ENCODE results near the gene KSR1. TPM values are rescaled to one million over a fixed set of nuclear protein-coding genes. Genes with fewer than 3 reads are reported as not detected.
A peak's percentile ranks its signal among the peaks of the same experiment; 100 is the strongest.

The KSR1 gene
- total RNA-seq, 1 donor from 2014 or later, result 60.2 TPM

DNA sequence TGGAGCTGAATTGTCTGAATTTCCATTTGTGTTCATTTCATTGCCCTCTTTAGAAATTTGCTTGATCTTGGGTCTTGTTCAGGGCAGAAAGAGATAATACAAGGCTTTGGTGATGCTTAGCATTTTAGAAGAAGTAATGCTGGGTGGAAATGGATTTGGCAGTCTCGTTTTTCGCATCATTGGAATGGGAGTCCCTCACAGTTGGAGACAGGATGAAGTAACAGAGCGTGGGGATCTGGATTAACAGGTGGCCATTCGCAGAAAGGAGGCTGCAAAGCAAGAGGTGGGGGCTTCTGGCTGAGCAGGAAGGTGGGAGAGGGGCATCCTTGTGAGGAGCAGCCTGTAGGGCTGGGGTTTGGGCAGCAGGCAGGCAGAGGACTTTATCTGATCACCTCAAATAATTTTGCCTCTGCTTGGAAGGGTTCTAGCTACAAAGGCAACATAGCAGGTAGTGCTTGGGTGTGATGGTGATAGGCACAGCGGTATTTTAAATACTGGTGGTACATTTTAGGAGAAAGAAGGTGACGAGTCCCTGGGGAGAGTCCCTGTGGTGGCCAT, 17.0 kb downstream of the KSR1 start:
- no peak for DNase-seq (ENCODE audit: low spot score)

GRCh38 chr17:27473748-27474609, 17.7 kb downstream of the KSR1 start:
- DNase-seq (ENCODE audit: low spot score), result peak; percentile 54

DNA sequence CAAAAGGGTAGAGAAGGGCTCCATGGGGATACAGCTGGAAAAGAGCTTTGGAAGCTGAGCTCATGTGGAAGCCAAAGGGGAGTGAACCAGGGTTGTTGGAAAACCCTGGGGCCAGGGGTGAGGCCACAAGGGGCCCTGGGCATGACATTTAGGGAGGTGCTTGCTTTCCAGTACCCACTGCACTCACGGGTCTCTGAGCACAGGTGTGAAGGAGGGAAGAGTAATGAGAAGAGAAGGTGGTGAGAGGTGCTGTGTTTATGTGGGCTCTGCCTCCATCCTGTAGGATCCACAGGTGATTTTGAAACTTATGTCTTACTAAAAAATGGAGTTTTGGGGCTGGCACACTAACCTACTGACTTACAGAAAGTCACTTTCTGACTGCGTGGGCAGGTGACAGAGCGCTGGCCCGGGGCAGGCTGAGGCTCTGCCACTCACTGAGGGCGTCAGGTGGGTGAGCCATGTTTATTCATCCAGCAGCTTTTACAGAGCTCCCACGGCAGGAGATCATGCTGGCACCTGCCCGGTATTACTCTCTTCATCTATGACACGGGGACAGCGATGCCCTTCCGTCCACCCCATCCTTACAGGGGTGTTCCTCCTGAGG, 18.9 kb downstream of the KSR1 start:
- DNase-seq (ENCODE audit: low spot score), result no peak

DNA sequence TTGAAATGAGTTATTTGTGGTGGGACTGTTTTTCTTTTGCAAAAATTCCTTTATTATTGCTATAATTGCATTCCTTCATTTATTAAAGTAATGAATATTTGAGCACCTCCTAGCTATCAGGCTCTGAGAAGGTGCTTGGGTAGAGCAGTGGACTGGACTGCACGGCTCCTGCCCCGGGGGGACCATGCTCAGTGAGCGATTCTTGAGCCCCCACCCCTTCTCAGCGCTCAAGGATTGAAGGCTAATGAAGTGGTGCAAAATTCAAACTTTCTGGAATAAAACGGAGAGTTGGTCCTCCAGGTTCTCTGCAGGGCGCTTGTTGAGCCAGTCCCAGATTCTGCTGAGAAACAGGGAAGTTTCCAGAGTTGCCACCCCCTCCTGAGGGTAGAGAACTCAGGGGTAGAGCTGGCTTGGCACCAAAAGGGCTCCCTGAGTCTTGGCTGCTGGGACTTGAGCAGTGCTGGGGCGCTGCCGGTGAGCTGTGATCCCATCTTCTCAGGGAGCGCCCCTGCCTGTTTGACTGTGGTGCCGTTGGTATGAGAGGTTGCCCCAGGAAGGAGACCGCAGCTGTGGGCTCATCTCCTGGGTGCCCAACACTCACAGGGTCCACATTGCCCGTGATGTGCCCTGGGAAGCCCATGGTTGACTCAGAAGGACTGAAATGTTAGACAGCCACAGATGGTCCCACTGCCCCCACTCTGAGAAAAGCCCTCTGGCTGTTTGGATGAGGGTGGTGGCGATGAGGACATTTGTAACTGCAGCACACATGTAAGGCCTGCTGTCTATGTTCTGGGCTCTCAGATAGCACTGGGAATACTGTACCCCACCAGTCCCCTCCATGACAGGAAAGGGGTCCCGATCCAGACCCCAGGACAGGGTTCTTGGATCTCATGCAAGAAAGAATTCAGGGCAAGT, 20.0 kb downstream of the KSR1 start:
- no peak for DNase-seq (ENCODE audit: low spot score)

GRCh38 chr17:27477050-27477888, 21.0 kb downstream of the KSR1 start:
- no peak for DNase-seq (ENCODE audit: low spot score)

- DNase-seq (ENCODE audit: low spot score), result no peak
These were observed 21.9 kb downstream of the KSR1 start for GRCh38 chr17:27477971-27478684.

- DNase-seq (ENCODE audit: low spot score), result no peak
These were observed 22.8 kb downstream of the KSR1 start for GRCh38 chr17:27478901-27479538.

DNA sequence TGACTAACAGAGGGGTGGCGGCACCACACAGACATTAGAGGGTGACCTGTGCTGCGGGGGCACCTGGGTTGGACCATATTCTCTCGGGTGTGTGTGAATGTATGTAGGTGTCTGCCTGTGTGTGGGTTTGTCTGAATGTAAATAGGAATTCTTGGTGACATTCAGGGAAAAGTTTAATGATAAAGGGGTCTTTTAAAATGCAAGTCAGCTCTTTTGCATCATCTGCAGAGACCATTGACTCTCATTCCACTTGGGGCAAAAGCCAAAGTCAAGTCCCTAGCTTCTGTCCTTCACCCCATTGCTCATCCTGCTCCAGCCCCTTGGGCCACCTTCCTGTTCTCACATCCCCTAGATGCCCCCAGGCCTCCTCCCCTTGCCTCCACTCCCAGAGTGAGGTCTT, 23.6 kb downstream of the KSR1 start:
- no peak for DNase-seq (ENCODE audit: low spot score)

DNA sequence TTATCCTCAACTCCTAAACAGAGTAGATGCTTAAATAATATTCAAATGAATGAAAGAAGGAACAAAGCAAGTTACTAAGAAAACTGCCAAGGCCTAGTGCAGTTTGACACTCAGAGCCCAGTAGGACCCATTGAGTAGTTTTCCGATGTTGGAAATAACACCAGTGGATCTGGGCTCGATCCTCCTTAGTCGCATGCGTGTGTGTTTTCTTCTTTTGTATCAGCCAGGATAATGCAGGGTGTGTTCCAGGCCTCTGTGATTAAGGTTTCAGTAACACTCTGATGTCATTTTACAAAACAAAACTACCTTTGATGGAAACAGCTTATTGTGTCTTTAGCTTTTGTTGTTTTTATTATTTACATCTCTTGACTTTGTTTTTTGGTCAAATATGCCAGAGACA, 24.5 kb downstream of the KSR1 start:
- DNase-seq (ENCODE audit: low spot score), result no peak

DNA sequence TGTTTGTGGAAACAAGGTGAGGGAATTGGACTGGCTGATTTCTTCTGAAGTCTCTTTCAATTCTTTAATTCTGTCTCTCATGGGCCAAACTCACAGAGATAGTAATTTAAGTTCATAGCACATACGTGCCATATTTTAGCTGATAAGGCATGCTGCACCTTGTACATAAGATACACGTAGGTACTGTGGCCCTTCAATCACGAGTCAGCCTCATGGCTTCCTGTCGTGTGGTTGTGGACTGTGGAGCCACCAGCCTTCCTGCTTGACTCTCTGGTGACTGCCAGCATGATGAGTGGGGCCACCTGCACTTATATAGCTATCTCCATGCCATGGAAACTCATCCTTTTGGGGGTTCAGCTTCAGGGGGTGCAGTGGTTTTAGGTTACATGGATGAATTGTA, 25.1 kb downstream of the KSR1 start:
- no peak for DNase-seq (ENCODE audit: low spot score)

DNA sequence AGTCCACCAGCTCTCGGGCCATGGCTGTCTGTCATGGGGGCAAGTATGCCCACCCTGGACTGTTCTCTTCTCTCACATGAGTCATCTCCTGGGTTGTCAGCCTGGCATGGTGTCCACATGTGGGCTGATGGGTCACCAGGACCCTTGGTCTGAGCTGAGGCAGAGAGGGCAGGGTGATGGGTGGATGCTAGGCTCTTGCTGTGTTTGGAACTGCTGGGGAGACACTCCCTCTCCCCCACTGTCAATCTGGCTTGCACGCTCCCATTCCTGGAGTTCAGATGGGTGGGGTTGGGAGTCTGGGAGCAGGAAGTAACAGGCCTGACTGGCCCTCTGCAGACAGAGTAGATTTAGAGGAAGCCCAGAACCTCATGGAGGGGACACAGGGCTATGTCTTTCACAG, 28.9 kb downstream of the KSR1 start:
- no peak for DNase-seq (ENCODE audit: low spot score)

- no peak for DNase-seq (ENCODE audit: low spot score)
These were observed 29.7 kb downstream of the KSR1 start for GRCh38 chr17:27485716-27486495.

DNA sequence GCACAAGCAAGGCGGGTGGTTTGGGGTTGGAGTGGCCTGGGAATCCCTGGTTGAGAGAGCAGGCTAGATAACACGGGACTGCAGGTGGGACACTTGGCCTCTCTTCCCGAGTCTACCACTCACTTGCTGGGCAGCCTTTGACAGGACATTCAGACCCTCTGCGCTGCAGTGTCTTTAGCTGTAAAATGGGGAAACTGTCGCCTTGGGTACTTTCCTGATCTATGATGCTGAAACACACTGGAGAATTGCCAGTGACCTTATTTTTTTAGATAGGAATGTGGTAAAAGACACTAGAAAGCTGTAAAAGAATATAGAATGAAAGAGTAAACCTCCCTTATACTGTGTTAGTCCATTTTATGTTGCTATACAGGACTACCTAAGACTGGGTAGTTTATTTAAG, 30.5 kb downstream of the KSR1 start:
- no peak for DNase-seq (ENCODE audit: low spot score)

- no peak for DNase-seq (ENCODE audit: low spot score)
These were observed 32.0 kb downstream of the KSR1 start for GRCh38 chr17:27488231-27488630.

DNA sequence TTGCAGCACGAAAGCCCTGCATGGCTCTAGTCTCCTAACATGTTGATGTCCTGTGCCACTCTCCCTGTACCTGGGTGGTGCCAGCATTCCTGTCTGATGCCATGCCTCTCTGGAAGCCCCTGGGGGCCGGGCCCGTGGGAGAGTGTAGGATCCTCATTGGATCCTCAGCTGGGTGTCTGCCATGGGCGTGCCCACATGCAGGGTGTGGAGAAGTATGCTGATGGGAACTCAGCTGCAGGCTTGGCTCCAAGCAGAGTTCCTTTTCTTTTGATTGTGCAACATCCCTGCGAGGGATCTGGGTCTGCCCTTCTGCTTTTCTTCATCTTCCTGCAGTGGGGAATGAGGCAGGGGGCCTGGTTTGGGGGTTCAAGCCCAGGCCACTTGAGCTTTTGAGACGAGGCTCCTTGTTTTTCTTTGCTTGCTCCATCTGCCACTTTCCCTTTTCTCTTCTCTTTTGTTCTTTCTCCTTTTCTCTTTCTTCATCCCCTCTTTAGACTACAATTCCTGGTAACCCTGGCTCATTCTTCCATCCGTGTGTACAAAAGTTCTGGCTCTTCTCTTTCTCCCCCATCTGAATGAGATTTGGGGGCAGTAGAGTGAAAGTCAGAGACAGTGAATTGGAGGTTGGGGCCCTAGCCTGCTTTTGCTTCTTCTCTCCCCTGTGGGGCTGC, 32.9 kb downstream of the KSR1 start:
- peak; percentile 73 for DNase-seq (ENCODE audit: low spot score)

GRCh38 chr17:27490391-27490790, 34.1 kb downstream of the KSR1 start:
- no peak for DNase-seq (ENCODE audit: low spot score)

- DNase-seq (ENCODE audit: low spot score), result no peak
These were observed 35.5 kb downstream of the KSR1 start for GRCh38 chr17:27491713-27492190.

DNA sequence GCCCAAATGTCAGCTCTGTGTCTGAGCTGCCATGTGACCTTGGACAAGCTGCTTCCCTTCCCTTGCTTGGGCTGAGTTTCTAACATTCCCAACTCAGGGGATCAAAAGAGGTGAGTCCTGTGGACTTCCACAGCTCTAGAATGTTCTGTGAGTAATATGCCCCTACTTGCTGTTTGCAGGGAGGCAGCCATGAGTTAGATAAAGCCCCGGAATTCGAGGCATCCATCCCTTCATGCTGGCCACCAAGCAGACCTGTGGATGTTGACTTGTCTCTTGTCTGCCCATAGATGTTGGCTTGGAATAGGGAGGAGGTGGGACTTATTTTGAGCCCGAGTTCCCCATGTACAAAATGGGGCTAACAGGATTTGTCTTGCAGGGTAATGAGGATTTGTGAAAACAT, 36.2 kb downstream of the KSR1 start:
- no peak for DNase-seq (ENCODE audit: low spot score)

Data from mucosa of gallbladder (tissue), 1 donor.